T-helper 1 cell treated with Interleukin-12 subunit alpha and Interleukin-12 subunit beta and Interleukin-4 antibody, amounts not matched to agents 30 μg/mL and 1 μg/mL, for 36 hours (primary cell): ENCODE data around the gene HSPA1B.
A peak's percentile ranks its signal among the peaks of the same experiment; 100 is the strongest.
"Not testable (repeated sequence)": the region's sequence is repeated elsewhere in the genome, so short reads cannot be mapped to it uniquely, and the experiment has no call there.

Experiments used
- H3K27ac Mint-ChIP-seq: one replicate; pipeline ENCODE4 v1.8.0; 2021; ENCODE audit warnings: mild to moderate bottlenecking, mixed read lengths
- H3K27me3 Mint-ChIP-seq: one replicate; pipeline ENCODE4 v1.8.0; 2021; ENCODE audit warnings: low read depth, mixed read lengths
- H3K36me3 Mint-ChIP-seq: one replicate; pipeline ENCODE4 v1.8.0; 2021; ENCODE audit warnings: low read depth, mixed read lengths
- H3K4me1 Mint-ChIP-seq: one replicate; pipeline ENCODE4 v1.8.0; 2021; ENCODE audit warnings: low read depth, mixed read lengths
- H3K4me3 Mint-ChIP-seq: one replicate; pipeline ENCODE4 v1.8.0; 2021; ENCODE audit warnings: mild to moderate bottlenecking, moderate library complexity, mixed read lengths
- H3K9me3 Mint-ChIP-seq: one replicate; pipeline ENCODE4 v1.8.0; 2021; ENCODE audit warnings: mixed read lengths

The HSPA1B gene

DNA sequence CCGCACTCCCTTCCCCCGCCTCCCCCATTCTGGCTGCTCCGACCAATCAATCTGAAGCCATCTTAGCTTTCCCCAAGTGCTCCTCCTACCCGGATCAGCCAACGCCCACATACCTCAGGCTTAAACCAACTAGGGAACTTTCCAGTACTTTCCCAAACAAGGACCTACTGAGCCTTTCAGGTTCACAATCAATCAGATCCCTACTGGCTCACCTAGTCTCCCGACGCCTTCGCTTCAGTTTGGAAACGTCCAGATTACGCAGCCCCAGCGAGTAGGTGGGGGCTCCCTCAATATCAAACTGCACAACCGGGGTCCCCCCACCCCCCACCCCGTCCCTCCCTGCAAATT, 12.9 kb upstream of the HSPA1B start:
- Mint-ChIP-seq H3K4me3 (peak overlapping the region; percentile 90), H3K36me3 (peaks cover 26% of the 10 kb centered on the region), H3K9me3 (no peaks in the 10 kb centered on the region), H3K27me3 (no peaks in the 10 kb centered on the region), H3K27ac (peak overlapping the region; percentile 88), H3K4me1 (peaks cover 35% of the 10 kb centered on the region)

DNA sequence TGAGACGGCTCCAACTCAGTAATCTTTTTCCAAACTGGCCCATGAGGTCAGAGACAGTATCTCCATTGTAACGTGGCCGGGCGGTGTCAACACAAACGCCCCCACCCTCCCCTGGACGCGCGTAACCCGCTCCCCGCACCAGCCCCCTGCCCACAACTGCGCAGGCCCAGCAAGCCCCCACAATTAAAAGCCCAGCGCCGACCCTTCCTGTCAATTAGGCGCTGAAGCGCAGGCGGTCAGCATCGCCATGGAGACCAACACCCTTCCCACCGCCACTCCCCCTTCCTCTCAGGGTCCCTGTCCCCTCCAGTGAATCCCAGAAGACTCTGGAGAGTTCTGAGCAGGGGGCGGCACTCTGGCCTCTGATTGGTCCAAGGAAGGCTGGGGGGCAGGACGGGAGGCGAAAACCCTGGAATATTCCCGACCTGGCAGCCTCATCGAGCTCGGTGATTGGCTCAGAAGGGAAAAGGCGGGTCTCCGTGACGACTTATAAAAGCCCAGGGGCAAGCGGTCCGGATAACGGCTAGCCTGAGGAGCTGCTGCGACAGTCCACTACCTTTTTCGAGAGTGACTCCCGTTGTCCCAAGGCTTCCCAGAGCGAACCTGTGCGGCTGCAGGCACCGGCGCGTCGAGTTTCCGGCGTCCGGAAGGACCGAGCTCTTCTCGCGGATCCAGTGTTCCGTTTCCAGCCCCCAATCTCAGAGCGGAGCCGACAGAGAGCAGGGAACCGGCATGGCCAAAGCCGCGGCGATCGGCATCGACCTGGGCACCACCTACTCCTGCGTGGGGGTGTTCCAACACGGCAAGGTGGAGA, 12.3 kb upstream of the HSPA1B start, which contains the start of the genes HSPA1A and HSPA1L:
Gene HSPA1A, plus strand, starts transcription at position 519 of the 814 bp plus-strand sequence. Its CDS starts 214 bp downstream, at position 733.
Gene HSPA1L, minus strand, starts transcription at position 259 of the 814 bp plus-strand sequence. CDS start 3,311 bp downstream, outside the sequence.
- Mint-ChIP-seq H3K9me3 (no peaks in the 10 kb centered on the region), H3K27ac (peak within 1 kb of the TSS; percentile 88), H3K36me3 (peaks cover 27% of the 10 kb centered on the region), H3K4me3 (peak within 1 kb of the TSS; percentile 90), H3K27me3 (no peaks in the 10 kb centered on the region), H3K4me1 (peaks cover 38% of the 10 kb centered on the region)

DNA sequence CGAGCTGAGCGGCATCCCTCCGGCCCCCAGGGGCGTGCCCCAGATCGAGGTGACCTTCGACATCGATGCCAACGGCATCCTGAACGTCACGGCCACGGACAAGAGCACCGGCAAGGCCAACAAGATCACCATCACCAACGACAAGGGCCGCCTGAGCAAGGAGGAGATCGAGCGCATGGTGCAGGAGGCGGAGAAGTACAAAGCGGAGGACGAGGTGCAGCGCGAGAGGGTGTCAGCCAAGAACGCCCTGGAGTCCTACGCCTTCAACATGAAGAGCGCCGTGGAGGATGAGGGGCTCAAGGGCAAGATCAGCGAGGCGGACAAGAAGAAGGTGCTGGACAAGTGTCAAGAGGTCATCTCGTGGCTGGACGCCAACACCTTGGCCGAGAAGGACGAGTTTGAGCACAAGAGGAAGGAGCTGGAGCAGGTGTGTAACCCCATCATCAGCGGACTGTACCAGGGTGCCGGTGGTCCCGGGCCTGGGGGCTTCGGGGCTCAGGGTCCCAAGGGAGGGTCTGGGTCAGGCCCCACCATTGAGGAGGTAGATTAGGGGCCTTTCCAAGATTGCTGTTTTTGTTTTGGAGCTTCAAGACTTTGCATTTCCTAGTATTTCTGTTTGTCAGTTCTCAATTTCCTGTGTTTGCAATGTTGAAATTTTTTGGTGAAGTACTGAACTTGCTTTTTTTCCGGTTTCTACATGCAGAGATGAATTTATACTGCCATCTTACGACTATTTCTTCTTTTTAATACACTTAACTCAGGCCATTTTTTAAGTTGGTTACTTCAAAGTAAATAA, 10.2 kb upstream of the HSPA1B start:
- H3K9me3 Mint-ChIP-seq, H3K27me3 Mint-ChIP-seq: not testable (repeated sequence)
- peak overlapping the region; percentile 98 for H3K27ac Mint-ChIP-seq
- peak overlapping the region; percentile 98 for H3K4me3 Mint-ChIP-seq
- H3K4me1 Mint-ChIP-seq, result peaks cover 42% of the 10 kb centered on the region
- H3K36me3 Mint-ChIP-seq, result peaks cover 18% of the 10 kb centered on the region

DNA sequence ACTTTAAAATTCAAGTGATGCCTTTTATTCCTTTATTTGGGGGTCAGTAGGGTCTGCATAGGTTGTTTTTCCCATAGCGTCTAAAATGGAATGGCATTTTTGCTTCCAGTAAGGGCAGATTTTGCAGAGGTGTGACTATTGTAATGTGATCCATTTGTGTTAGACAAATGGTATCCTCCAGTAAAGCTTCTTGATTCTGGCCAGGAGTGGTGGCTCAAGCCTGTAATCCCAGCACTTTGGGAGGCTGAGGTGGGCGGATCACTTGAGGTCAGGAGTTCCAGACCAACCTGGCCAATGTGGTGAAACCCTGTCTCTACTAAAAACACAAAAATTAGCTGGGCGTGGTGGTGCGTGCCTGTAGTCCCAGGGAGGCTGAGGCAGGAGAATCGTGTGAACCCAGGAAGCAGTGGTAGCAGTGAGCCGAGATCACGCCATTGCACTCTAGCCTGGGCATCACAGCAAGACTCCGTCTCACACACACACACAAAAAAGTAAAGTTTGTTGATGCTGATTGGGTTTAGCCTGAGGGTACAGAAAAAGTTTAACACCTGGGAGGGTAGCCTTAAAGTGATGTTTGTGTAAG, 9.5 kb upstream of the HSPA1B start:
- not testable (repeated sequence) for H3K9me3 Mint-ChIP-seq
- H3K4me1 Mint-ChIP-seq, result peaks cover 41% of the 10 kb centered on the region

DNA sequence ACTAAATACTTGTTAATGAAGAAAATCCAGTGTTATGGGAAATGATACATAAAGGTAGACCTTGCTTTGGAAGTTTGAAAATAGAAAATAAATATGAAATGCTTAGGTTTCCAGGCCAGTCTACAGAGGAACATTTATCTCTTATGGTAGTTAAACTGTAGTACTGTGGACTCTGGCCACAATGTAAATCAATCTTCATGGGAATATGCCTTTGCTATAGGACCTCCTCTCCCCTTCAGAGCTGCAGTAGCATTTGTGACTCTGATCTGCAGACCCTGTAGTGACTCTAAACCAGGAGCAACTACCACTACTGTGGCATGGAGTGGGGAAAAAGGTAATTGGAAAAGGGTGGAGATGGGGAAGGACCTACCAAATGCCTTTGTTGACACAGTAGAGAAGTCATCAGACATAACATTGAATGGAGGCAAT, 7.7 kb upstream of the HSPA1B start:
- Mint-ChIP-seq H3K27ac (peak overlapping the region; percentile 75), H3K9me3 (no peaks in the 10 kb centered on the region), H3K36me3 (peaks cover 18% of the 10 kb centered on the region), H3K27me3 (no peaks in the 10 kb centered on the region), H3K4me3 (peak overlapping the region; percentile 65), H3K4me1 (peaks cover 37% of the 10 kb centered on the region)

More for the DNA sequence above, 9.5 kb upstream of the HSPA1B start:
- H3K27me3 Mint-ChIP-seq, result not testable (repeated sequence)
- peak overlapping the region; percentile 98 for H3K4me3 Mint-ChIP-seq
- peaks cover 18% of the 10 kb centered on the region for H3K36me3 Mint-ChIP-seq
- peak overlapping the region; percentile 98 for H3K27ac Mint-ChIP-seq

DNA sequence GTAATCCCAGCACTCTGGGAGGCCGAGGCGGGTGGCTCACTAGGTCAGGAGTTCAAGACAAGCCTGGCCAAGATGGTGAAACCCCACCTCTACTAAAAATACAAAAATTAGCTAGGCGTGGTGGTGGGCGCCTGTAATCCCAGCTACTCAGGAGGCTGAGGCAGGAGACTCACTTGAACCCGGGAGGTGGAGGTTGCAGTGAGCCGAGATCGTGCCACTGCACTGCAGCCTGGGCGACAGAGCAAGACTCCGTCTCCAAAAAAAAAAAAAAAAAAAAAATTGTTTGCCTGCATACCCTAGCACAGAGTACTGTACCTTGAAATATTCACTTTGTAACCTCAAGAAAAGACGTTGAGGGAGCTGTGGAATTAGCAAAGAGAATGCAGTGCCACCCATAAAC, 7.1 kb upstream of the HSPA1B start:
- not testable (repeated sequence) for H3K27ac Mint-ChIP-seq, H3K27me3 Mint-ChIP-seq, H3K9me3 Mint-ChIP-seq
- H3K4me1 Mint-ChIP-seq, result peaks cover 41% of the 10 kb centered on the region
- H3K36me3 Mint-ChIP-seq, result peaks cover 18% of the 10 kb centered on the region
- peak overlapping the region; percentile 97 for H3K4me3 Mint-ChIP-seq

DNA sequence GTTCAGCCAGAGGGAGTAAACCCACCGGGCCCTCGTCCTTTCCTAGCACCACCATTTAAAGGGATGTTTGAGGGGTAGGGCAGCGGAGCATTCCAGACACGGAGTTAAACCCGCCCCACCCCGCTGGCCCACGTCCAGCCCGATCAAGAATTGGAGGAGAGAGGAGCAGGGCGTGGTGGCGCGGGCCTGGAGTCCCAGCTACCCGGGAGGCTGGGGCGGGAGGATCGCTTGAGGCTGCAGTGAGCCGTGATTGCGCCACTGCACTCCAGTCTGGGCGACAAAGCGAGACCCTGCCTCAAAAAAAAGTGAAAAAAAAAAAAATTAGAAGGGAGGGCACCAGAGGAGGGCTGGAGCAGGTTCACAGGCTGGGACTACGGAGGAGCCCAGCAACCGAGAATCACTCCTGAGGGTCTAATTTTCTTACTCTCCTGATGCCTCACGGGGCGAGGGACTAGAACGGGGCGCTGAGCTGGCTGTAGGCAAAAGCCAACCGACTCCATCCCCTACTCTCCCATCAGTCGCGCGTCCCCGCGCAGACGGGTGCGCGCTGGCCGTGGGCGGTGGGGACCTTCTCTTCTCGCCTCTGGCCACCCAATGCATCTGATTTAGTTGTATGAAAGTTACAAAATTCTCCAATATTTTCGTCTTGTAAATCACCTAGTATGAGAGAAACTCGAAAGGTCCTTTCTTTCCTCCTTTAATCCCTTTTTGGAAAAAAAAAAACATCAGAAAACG, 6.1 kb upstream of the HSPA1B start:
- H3K4me3 Mint-ChIP-seq, result peak overlapping the region; percentile 97
- H3K4me1 Mint-ChIP-seq, result peaks cover 48% of the 10 kb centered on the region
- no peaks in the 10 kb centered on the region for H3K9me3 Mint-ChIP-seq
- peaks cover 18% of the 10 kb centered on the region for H3K36me3 Mint-ChIP-seq
- H3K27me3 Mint-ChIP-seq, result no peaks in the 10 kb centered on the region
- H3K27ac Mint-ChIP-seq, result peak overlapping the region; percentile 98

DNA sequence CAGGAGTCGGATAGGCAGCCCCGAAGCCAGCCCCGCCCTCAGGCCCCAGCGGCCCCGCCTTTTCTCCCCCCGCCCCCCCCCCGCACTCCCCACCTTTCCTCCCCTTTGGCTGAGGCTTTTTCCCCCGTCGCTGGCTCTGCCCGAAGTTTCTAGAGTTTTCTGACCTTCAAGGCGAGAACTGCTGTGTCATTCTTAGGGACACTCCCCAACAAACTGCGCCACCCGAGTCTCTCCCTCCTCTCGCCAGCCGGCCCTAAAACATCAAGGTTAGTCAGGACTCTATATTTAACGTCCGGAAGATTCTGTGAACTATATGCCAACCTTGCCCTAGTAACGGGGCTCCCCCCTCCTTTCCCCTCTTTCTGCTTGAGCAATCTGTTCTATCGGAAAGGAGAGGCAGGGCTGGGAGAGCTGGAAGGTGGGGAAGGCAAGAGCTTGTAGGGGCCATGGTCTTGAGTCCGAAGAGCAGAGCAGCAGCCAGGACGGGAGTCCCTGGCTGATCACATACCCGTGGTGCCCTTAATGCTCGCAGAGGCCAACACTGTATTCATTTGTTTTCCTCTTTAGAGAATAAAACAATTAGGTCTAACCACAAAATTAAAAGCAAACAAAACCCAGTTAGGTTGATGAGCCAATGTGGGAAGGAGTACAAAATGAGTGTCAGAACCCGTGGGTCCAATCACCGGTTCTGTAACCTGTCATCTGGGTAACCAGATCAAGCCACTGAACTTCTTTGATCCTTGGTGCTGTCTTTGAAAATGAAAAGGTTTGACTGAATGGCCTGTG, 5.3 kb upstream of the HSPA1B start:
- Mint-ChIP-seq H3K4me1 (peaks cover 55% of the 10 kb centered on the region), H3K36me3 (peaks cover 18% of the 10 kb centered on the region), H3K4me3 (peak overlapping the region; percentile 97), H3K27me3 (no peaks in the 10 kb centered on the region), H3K27ac (peak overlapping the region; percentile 98), H3K9me3 (no peaks in the 10 kb centered on the region)

DNA sequence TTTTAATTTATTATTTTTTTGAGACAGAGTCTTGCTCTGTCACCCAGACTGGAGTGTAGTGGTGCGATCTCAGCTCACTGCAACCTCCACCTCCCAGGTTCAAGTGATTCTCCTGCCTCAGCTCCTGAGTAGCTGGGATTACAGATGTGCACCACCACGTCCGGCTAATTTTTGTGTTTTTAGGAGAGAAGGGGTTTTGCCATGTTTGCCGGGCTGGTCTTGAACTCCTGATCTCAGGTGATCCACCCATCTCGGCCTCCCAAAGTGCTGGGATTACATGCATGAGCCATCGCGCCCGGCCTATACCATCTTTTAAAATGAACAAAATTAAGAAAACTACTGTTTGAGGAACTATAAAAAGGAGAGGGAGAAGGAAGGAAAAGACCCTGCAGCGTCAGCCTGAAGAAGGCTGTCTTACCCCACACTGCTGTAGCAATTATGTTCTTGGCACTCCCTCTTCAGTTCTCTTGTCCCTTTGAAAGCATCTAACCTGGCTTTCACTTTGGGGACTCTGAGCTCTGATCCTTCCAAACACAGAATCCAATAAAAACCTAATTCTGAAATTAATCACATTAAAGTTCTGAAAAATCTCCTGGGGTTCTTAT, 3.8 kb upstream of the HSPA1B start:
- H3K27ac Mint-ChIP-seq, result peak overlapping the region; percentile 46
- peaks cover 43% of the 10 kb centered on the region for H3K4me1 Mint-ChIP-seq

DNA sequence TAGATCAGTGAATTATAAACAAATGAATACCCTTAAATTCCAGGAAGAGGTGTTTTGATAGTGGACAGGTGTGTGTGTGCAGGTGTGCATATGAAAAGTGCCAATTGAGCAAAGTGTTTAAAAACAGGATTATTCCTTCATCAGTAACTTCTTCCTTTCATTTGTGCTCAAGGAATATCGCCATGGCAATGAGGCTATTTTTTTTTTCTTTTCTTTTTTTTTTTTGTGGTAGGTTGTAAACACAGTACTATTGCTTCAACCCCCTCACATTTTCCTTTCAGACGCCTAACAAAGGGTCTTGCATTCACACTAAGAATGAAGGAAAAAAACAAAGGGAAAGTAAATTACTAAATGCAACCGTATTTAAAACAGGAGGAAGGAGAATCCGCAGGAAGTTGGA, 2.0 kb upstream of the HSPA1B start:
- Mint-ChIP-seq H3K27me3 (no peaks in the 10 kb centered on the region), H3K9me3 (no peaks in the 10 kb centered on the region), H3K36me3 (peaks cover 7% of the 10 kb centered on the region), H3K4me1 (peaks cover 38% of the 10 kb centered on the region), H3K27ac (peak overlapping the region; percentile 96), H3K4me3 (peak overlapping the region; percentile 86)

More for the DNA sequence above, 3.8 kb upstream of the HSPA1B start:
- H3K9me3 Mint-ChIP-seq, H3K27me3 Mint-ChIP-seq, H3K36me3 Mint-ChIP-seq, H3K4me3 Mint-ChIP-seq: not testable (repeated sequence)

DNA sequence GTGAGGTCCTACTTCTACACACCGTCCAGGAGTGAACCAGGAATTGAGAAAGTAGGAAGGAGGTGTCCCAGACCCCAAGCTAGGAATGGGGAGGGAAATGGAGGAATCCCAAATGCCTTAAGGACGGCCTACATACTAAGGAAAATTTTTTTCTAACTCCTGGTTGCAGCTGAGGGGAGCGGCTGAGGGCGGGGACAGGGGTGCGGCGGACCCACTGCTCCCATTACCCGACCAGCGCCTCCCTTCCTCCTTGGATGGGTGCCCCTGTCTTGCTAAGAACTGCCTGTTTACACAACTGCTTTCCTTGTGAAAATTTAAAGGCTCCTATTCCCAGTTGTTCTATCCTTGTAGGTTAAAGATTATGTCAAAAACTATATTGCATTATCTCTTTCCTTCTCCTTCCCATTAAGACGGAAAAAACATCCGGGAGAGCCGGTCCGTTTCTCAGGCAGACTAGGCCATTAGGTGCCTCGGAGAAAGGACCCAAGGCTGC, 699 bp upstream of the HSPA1B start:
- H3K27ac Mint-ChIP-seq, result peak overlapping the region; percentile 96
- H3K4me1 Mint-ChIP-seq, result peaks cover 39% of the 10 kb centered on the region
- peaks cover 7% of the 10 kb centered on the region for H3K36me3 Mint-ChIP-seq

DNA sequence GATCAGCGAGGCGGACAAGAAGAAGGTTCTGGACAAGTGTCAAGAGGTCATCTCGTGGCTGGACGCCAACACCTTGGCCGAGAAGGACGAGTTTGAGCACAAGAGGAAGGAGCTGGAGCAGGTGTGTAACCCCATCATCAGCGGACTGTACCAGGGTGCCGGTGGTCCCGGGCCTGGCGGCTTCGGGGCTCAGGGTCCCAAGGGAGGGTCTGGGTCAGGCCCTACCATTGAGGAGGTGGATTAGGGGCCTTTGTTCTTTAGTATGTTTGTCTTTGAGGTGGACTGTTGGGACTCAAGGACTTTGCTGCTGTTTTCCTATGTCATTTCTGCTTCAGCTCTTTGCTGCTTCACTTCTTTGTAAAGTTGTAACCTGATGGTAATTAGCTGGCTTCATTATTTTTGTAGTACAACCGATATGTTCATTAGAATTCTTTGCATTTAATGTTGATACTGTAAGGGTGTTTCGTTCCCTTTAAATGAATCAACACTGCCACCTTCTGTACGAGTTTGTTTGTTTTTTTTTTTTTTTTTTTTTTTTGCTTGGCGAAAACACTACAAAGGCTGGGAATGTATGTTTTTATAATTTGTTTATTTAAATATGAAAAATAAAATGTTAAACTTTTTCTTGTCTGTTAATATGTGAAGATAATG, 2.2 kb downstream of the HSPA1B start:
- Mint-ChIP-seq H3K9me3 (no peaks in the 10 kb centered on the region), H3K36me3 (peaks cover 5% of the 10 kb centered on the region), H3K27me3 (no peaks in the 10 kb centered on the region), H3K27ac (peak overlapping the region; percentile 79), H3K4me1 (peaks cover 26% of the 10 kb centered on the region), H3K4me3 (peak overlapping the region; percentile 95)

More for the DNA sequence above, 699 bp upstream of the HSPA1B start:
- Mint-ChIP-seq H3K27me3 (no peaks in the 10 kb centered on the region), H3K9me3 (no peaks in the 10 kb centered on the region), H3K4me3 (peak overlapping the region; percentile 86)
